ENCODE measurements around the gene CAMTA1.

DNA sequence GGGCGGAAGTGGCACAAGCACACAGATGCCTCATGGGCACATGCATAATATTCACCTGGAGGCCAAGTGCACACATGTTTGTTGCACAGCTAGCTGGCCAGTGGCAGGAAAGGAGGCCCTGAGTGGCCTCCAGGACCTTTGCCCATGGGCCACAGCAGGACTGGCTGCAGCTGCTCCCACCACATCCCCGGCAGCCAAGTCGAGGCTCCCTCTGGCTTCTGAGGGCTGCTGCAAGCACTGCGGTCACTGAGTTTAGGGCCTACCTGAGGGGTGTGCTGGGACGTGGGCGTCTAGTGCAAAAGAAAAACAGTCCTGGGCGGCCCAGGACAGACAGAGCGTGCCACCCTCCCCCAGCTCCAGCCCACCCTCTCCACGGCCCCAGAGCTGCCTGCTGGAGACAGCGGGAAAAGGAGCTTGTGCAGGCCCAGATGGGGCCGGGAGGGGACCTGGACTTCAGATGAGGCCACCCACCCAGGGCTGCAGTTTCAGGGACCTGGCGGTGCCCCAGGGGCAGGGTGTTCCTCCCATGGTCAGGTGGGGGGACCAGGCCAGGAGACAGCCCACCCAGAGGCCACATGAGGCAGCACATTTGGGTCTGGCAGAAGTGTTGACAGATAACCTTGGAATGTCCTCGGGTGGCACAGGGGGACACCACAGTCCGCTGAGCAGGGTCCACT lies 720.0 kb downstream of the CAMTA1 start:
- TF ChIP-seq, protein P1, sequence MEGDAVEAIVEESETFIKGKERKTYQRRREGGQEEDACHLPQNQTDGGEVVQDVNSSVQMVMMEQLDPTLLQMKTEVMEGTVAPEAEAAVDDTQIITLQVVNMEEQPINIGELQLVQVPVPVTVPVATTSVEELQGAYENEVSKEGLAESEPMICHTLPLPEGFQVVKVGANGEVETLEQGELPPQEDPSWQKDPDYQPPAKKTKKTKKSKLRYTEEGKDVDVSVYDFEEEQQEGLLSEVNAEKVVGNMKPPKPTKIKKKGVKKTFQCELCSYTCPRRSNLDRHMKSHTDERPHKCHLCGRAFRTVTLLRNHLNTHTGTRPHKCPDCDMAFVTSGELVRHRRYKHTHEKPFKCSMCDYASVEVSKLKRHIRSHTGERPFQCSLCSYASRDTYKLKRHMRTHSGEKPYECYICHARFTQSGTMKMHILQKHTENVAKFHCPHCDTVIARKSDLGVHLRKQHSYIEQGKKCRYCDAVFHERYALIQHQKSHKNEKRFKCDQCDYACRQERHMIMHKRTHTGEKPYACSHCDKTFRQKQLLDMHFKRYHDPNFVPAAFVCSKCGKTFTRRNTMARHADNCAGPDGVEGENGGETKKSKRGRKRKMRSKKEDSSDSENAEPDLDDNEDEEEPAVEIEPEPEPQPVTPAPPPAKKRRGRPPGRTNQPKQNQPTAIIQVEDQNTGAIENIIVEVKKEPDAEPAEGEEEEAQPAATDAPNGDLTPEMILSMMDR (IDR thresholded peaks at IDR 0.05), result no peak
- no peak for TF ChIP-seq POLR2A (IDR thresholded peaks at IDR 0.05)
- TF ChIP-seq POLR2AphosphoS5 (IDR thresholded peaks at IDR 0.05; ENCODE audit: insufficient read depth in 1 of 2, low read depth in 1 of 2), result no peak
